Measurements from ENCODE around the gene STIM1.

DNA sequence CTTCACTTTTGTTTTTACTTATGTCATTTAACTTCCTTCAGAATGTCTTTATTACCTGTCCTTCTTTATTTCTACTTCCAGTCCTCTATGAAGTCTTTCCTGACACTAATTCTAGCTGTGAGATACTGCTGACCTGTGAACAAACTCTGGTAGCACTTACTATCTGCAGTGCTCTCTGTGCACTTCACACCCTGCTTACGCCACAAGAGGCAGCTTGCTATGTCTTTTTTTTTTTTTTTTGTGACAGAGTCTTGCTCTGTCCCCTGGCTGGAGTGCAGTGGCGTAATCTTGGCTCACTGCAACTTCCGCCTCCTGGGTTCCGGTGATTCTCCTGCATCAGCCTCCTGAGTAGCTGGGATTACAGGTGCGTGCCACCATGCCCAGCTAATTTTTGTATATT, 10.7 kb downstream of the STIM1 start:
- TF ChIP-seq POLR2A (IDR thresholded peaks at IDR 0.05; ENCODE audit: low read depth, low read length) (no peak), POLR2AphosphoS5 (IDR thresholded peaks at IDR 0.05; ENCODE audit: low read depth, low read length) (no peak), TAF1 (IDR thresholded peaks at IDR 0.05; ENCODE audit: borderline replicate concordance, low read depth, low read length) (no peak)

Data from GM12892 (cell line).